Lower lobe of right lung (tissue), 2 donors: Measurements from ENCODE around the gene USP22. TPM values are rescaled to one million over a fixed set of nuclear protein-coding genes. Genes with fewer than 3 reads are reported as not detected.

ENCODE experiments used
- ATAC-seq, 2 donors: fragments of 200-7000 bp; cut with Tn5 transposase; one replicate each; pipeline ENCODE4 v1.9.1; 2020 to 2022; ENCODE audit warnings: mild to moderate bottlenecking in 2 of 2, moderate library complexity in 2 of 2
- DNase-seq: peaks from one replicate; pipeline ENCODE4 v3.0.0-alpha.2; 2020
- H3K27ac ChIP-seq: fragments of 200-600 bp; one replicate; pipeline ENCODE4 v1.8.0; 2022
- H3K27me3 ChIP-seq: fragments of 200-600 bp; one replicate; pipeline ENCODE4 v1.8.0; 2022; ENCODE audit warnings: low read depth
- H3K36me3 ChIP-seq: fragments of 200-600 bp; one replicate; pipeline ENCODE4 v1.8.0; 2022; ENCODE audit warnings: mild to moderate bottlenecking
- H3K4me1 ChIP-seq: fragments of 200-600 bp; one replicate; pipeline ENCODE4 v1.8.0; 2022
- H3K4me3 ChIP-seq: fragments of 200-600 bp; one replicate; pipeline ENCODE4 v1.8.0; 2022; ENCODE audit warnings: mild to moderate bottlenecking
- H3K9me3 ChIP-seq: fragments of 200-600 bp; one replicate; pipeline ENCODE4 v1.8.0; 2022
- CTCF ChIP-seq: fragments of 200-600 bp; IDR thresholded peaks from one replicate; pipeline ENCODE4 v1.8.0; 2022; ENCODE audit warnings: antibody characterized with exemption, mild to moderate bottlenecking
- intact Hi-C: fragments of 100-400 bp; cut with DNase I; formaldehyde crosslinking; loops from one replicate; pipeline ENCODE4 v1.11.0; 2022
- total RNA-seq: library from RNA; stranded (reverse); fragmentation: NEBNext Ultra II Directional; extraction: Animal tissue kit (Norgen Biotek cat#: 25700); gene quantifications from one replicate; pipeline ENCODE4 v1.2.1, GENCODE V29; 2021
- donor health status: DM: no; HTN: yes; CAD: no; lungs with severe emphysema.

USP22 gene
- total RNA-seq, 1 donor from 2014 or later, result 154 TPM

DNA sequence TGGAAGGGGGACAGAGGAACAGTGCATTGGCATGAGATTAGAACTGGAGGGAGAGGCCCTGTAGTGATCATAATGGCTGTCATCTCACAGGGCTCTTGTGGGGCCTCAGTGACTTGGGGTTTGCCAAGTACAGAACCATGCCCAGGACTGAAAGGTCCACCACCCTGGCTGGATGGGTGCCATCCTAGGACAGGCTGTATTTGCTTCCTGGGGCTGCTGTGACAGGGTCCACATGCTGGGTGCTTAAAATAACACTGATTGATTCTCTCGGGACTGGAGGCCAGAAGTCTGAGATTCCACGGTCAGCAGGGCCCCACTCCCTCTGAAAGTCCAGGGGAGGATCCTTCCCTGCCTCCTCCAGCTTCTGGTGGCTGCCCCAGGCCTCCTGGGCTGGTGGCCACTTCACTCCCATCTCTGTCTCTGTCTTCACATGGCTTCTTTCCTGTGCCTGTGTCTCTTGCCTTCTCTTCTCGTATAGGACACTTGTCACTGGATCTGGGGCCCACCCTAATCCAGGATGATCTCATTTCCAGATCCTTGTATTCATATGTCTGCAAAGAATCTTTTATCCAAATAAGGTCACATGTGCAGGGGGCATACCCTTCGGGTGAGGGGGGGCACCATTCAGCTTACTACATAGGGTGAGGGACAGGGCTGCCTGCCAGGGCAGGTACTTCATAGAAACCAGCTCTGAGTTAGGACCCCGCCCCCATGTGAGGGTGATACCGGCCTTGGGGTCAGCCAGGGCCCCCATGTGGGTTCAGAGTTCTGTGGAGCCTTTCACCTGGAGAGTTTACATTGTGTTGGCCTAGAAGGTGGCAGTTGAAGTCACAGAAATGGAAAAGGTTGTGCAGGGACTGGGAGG, 52.6 kb downstream of the USP22 start:
- no peak for TF ChIP-seq CTCF
- Histone ChIP-seq H3K27ac (no peak overlapping the region), H3K36me3 (no peaks in the 10 kb centered on the region), H3K27me3 (no peaks in the 10 kb centered on the region), H3K9me3 (no peaks in the 10 kb centered on the region), H3K4me1 (no peaks in the 10 kb centered on the region), H3K4me3 (no peak overlapping the region)
- ATAC-seq (no peak), DNase-seq (no peak)
- intact Hi-C loops, result no loop called here

GRCh38 chr17:20989481-20989880, 53.3 kb downstream of the USP22 start:
- no peak for TF ChIP-seq CTCF
- no peak overlapping the region for H3K27ac ChIP-seq
- H3K27me3 ChIP-seq, result no peaks in the 10 kb centered on the region
- no peaks in the 10 kb centered on the region for H3K36me3 ChIP-seq
- no peaks in the 10 kb centered on the region for H3K9me3 ChIP-seq
- intact Hi-C loops, result no loop called here
- no peaks in the 10 kb centered on the region for H3K4me1 ChIP-seq
- ATAC-seq (no peak), DNase-seq (no peak)
- H3K4me3 ChIP-seq, result no peak overlapping the region

DNA sequence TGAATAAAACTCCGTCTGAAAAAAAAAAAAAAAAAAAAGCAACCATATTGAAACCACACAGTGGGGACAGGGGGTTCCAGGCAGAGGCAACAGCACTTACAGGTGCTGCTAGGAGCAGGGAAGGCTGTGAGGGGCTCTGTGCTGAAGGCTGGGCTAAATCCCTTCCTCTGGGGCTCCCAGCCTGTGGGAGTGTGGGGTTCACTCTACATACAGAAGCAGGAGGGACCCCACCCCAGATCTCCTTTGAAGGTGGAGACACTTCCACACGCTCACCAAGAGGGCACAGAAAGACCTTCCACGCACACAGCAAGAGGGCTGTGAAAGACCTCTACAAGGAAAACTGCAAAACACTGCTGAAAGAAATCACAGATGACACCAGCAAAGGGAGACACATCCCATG, 53.9 kb downstream of the USP22 start:
- Histone ChIP-seq H3K27ac (no peak overlapping the region), H3K36me3 (no peaks in the 10 kb centered on the region), H3K27me3 (no peaks in the 10 kb centered on the region), H3K4me1 (no peaks in the 10 kb centered on the region), H3K9me3 (no peaks in the 10 kb centered on the region), H3K4me3 (no peak overlapping the region)
- TF ChIP-seq CTCF, result no peak
- ATAC-seq (no peak), DNase-seq (no peak)
- intact Hi-C loops, result no loop called here

DNA sequence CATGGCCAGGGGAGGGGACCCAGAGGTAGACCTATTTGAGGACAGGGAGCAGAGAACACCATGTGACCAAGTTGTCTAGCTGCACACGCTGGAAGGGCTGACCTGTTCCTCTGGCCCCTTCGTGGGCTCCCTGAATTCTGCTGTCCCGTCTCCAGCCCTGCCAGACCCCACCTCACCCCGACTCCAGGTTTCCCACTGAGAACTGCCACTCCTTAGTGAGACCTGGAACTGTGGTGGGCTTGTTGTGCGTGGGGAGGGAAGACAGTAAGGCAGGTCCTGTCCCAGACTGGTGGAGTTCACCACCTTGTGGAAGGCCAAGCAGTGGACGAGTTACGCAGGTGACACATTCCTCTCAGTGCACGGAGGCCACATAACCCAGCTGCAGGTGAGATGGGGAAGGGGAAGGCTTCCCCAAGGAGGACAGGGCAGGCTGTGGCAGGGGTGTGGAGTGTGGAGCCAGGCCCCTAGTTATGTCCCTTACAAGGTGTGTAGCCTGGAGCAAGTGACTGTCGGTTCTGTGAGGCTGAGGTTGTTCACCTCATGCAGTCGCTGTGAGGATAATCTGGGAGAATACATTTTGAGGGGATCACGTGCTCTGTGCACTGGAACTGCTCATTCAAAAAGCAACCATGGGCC, 54.7 kb downstream of the USP22 start:
- DNase-seq (no peak), ATAC-seq (no peak)
- Histone ChIP-seq H3K4me1 (no peaks in the 10 kb centered on the region), H3K27ac (no peak overlapping the region), H3K9me3 (no peaks in the 10 kb centered on the region), H3K4me3 (no peak overlapping the region), H3K36me3 (no peaks in the 10 kb centered on the region), H3K27me3 (no peaks in the 10 kb centered on the region)
- intact Hi-C loops, result no loop called here
- no peak for TF ChIP-seq CTCF

- ATAC-seq (no peak), DNase-seq (no peak)
- no peak for TF ChIP-seq CTCF
Measured at GRCh38 chr17:20987511-20987910, 55.3 kb downstream of the USP22 start.

More at GRCh38 chr17:20987511-20987910, 55.3 kb downstream of the USP22 start:
- H3K4me1 ChIP-seq, result no peaks in the 10 kb centered on the region
- H3K36me3 ChIP-seq, result no peaks in the 10 kb centered on the region
- no peaks in the 10 kb centered on the region for H3K27me3 ChIP-seq
- H3K4me3 ChIP-seq, result no peak overlapping the region
- no peaks in the 10 kb centered on the region for H3K9me3 ChIP-seq
- intact Hi-C loops, result no loop called here
- H3K27ac ChIP-seq, result no peak overlapping the region
